Kidney tubule cell (primary cell): ENCODE measurements around the gene PANX2.

ENCODE experiments used
- DNase-seq: peaks from one replicate; pipeline ENCODE4 v3.0.0-alpha.2; 2018; ENCODE audit warnings: low spot score

PANX2 gene

GRCh38 chr22:50184902-50185374 lies 14.4 kb downstream of the PANX2 start:
- no peak for DNase-seq

DNA sequence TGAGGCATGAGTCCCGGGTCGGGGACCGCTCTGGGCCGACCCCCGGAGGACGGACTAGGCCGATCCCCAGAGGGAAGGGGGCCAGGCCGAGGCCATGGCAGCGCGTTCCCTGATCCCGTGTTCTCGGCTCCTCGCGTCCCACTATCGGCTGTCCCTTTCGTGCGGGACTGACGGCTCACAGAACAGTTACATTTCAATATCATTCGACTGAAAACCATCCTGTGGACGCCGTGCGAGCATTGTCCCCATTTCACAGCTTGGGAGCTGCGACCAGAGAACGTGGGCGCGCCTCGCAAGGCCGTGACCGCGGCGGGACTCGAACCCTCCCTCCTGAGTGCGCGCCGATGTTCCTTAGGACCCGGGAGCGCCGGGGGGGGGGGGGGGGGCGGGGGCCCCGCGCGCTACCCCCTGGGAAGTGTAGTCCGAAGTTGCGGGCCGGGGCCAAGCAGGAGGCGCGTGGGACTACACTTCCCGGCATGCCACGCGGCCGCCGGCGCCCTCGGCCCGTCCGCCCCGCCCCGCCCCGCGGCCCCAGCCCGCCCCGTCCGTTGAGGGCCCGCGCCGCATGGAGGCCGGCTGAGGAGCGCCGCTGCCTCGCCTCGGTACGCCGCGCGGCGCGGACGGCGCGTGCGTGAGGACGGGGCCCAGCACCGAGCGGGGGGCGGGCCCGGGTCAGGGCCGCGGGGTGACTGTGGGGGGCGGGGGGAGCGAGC lies 15.0 kb downstream of the PANX2 start, which contains the start of gene TRABD:
TRABD (plus strand) TSS at position 539 of the 713 bp plus-strand sequence. CDS start 7,148 bp downstream, outside the sequence.
- peak; percentile 93 for DNase-seq

DNA sequence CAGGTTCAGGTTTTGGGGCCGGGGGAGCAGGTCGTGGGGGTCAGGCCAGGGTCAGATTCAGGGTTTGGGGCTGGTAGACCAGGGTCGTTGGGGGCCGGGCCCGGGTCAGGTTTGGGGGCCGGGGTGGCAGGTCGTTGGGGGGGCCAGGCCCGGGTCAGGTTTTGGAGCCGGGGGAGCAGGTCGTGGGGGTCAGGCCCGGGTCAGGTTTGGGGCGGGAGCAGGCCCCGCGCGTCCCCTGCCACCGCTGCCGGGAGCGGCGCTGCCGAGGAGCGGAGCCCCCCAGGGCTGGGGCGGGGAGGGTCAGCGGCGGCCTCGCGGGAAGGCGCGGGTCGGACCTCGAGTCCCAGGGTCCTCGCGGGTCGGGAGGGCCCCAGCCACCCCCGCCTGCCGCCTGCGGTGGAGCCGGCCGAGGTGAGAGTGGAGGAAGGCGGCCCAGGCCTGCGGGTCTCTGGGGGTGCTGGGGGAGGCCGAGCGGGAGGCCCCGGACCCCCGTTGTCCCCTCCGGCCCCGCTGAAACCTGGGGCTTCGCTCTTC lies 15.7 kb downstream of the PANX2 start:
- no peak for DNase-seq

GRCh38 chr22:50186761-50187523 lies 16.4 kb downstream of the PANX2 start:
- DNase-seq, result no peak

GRCh38 chr22:50188356-50188755 lies 17.8 kb downstream of the PANX2 start:
- no peak for DNase-seq

GRCh38 chr22:50189184-50189848 lies 18.8 kb downstream of the PANX2 start:
- no peak for DNase-seq

DNA sequence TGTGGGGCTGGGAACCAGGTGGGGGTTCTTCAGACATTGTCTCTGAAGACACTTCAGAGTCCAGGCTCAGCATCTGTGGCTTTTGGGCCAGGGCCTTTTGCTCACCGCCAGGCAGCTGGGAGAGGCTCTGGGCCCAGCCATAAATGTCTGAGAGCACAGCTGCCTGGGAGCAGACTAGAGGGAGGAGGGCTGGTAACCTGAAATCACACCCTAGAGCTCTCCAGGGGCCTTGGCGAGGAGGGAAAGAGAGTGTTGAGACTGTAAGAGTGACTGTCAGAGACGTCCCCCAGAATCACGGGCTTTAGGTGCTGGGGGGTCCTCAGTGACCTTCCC lies 19.3 kb downstream of the PANX2 start:
- DNase-seq, result no peak

GRCh38 chr22:50190182-50190940 lies 19.8 kb downstream of the PANX2 start:
- peak; percentile 92 for DNase-seq

DNA sequence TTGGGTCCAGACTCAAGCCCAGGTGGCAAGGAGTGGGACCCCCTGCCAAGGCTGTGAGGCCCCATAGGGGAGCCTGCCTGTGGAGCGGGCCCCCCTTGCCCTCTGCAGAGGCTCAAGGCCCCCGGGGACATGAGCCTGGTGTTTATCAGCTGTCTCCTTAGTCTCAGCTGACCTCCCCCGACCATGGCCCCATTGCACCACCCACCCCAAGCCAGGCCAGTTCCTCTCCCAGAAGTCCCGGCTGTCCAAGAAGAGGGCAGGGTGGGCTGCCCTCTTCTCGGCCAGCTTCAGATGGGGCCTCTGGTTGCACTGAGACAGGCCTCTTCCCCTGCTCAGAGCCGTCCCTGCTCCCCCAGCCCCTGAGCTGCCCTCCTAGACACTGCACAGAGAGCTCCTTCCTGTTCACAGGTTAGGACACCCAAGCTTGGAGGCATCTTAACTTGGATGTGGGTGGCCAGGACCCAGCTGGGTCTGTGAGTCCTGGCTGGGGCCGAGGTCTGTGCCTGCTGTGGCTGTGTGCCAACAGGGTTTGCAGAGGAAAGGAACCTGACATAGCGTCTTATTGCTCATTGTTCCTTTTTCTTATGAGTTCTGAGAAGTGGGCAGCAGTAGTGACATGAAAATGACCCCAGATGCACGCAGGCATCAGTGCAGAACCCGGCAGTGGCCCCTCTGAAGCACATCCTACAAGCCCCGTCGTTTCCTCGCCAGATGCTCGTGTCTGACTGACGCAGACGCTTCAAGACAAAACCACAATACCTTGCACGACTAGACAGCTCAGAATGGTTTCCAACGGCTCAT lies 20.6 kb downstream of the PANX2 start:
- peak; percentile 15 for DNase-seq

DNA sequence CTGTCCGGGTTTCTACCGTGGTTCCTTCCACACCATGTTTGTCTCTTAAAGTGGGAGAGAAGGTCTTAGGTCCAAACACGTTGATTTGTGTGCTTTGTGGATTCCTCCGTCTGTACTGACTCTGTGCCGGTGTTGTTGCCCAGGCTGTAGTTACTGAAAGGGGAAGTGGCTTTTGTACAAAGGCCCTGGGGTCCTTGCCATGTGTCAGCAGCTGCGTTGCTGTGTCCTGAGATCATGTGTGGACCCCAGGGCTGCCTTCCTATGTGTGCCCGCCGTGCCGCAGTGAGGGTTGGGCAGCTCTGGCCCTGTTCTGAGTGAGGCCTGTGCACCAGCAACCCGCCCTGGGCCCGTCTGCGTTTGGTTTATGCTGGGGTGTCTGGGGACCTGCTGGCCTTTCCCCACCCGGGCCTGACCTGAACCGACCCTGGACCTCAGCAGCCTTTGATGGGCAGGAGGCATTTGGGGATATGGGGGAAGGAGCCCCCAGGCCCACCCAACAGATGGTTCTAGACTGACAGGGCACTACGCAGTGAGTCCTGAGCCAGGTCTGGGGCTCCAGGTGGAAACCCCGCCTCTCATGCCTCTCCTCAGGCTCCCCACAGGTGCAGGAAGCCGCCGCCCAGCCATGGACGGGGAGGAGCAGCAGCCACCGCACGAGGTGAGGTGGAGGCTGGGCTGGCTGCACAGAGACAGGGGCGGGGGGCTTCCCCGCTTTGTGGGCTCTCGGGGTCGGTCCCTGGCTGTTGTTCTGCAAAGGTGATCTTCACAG lies 22.1 kb downstream of the PANX2 start:
- DNase-seq, result no peak

DNA sequence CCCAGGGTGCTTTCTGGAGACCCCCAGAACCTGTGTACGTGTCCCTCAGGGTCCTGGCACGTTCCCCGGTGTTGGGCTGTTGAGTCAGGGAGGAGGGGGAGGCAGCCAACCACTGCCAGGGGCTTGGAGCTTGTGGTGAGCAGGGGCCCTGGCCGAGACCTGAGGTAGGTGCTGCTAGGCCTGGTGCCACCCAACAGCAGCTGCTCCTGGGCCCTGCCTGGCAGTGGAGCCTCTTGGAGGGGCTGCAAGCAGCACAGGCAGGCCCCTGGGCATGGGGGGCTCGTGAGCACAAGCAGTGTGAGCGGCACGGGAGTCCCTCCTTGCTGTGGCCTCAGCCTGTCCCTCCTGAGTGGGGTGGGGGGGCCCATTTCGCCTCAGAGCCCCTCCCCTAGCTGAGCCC lies 23.1 kb downstream of the PANX2 start:
- DNase-seq, result no peak

DNA sequence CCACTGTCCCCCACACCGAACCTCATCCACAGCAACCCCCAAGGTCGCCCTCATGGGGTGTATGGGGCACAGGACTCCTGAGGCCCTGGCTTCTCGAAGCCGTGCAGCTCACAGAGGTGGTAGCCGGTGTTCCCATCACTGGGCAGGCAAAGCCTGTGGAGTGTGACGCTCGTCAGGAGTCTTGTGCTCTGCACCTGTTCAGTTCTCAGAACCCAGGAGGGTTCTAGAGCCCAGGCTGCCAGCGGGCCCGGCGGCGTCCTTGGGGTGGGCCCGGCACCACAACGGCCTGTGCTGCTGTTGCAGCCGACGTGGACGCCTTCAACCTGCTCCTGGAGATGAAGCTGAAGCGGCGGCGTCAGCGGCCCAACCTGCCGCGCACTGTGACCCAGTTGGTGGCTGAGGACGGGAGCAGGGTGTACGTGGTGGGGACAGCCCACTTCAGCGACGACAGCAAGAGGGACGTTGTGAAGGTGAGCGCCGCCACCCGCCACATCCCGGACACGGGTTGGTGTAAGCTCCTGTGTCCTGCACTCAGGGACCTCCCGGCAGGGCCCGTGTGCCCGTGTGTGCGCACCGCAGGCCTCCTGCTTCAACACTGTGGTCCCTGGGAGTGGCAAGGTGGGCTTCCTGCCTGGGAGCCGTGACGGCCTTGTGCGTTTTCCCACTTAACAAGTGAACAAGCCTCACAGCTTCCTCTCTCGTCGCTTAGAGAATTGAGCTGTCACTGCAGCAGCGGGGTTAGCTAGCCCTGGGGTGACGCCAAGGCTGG lies 23.7 kb downstream of the PANX2 start:
- no peak for DNase-seq

GRCh38 chr22:50196256-50196655 lies 25.7 kb downstream of the PANX2 start:
- no peak for DNase-seq

- no peak for DNase-seq
Measured at GRCh38 chr22:50197000-50197800, 26.7 kb downstream of the PANX2 start.

- no peak for DNase-seq
Measured at GRCh38 chr22:50197856-50198623, 27.5 kb downstream of the PANX2 start.

GRCh38 chr22:50198624-50199017 lies 28.1 kb downstream of the PANX2 start:
- no peak for DNase-seq

DNA sequence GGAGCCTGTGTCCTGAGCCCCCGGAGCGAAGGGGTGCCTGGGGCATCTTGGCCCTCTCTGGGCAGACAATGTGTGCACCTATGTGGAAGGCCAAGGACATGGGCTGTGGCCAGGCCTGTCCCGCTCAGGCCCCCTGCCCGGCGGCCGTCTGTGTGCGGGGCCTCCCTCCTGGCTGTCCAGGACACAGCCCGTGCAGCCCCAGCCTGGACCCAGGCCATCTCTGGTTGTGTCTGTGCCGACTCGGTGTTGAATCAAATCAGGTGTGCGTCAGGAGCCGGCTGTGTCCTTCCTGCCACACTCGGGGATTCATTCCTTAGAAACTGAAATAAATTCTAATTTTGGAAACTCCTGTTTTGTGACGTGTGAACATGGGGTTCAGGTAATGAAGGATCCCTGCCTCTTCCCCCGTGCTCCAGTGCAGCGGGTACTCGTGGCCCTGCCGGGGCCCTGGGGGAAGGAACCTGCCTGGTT lies 28.8 kb downstream of the PANX2 start:
- DNase-seq, result no peak
